MG63 (cell line): ENCODE measurements around the gene SCRN2. TPM values are rescaled to one million over a fixed set of nuclear protein-coding genes. Genes with fewer than 3 reads are reported as not detected.

Experiments
- DNase-seq: peaks from one replicate; pipeline ENCODE4 v3.0.0-alpha.2; 2020
- H3K27me3 ChIP-seq: fragments of 250-450 bp; sonication (Bioruptor Pico); 2 replicates; pipeline ENCODE4 v1.5.1; 2020; ENCODE audit warnings: mild to moderate bottlenecking, moderate library complexity
- H3K36me3 ChIP-seq: fragments of 250-450 bp; sonication (Bioruptor Pico); 2 replicates; pipeline ENCODE4 v1.5.1; 2020; ENCODE audit warnings: mild to moderate bottlenecking, moderate library complexity
- H3K4me3 ChIP-seq: fragments of 250-450 bp; sonication (Bioruptor Pico); 2 replicates; pipeline ENCODE4 v1.5.1; 2020; ENCODE audit warnings: mild to moderate bottlenecking, moderate library complexity
- H3K9me3 ChIP-seq: fragments of 250-450 bp; sonication (Bioruptor Pico); 2 replicates; pipeline ENCODE4 v1.5.1; 2020; ENCODE audit warnings: mild to moderate bottlenecking, moderate library complexity
- total RNA-seq: library from RNA; depleted of rRNA; stranded (reverse); fragments of >200 nt; shearing (Covaris generic); gene quantifications from 2 replicates; pipeline ENCODE4 v1.2.3, GENCODE V29; 2014; ENCODE audit warnings: low replicate concordance

Gene SCRN2
- total RNA-seq, 1 experiment from 2014 or later, result 45.0 TPM

DNA sequence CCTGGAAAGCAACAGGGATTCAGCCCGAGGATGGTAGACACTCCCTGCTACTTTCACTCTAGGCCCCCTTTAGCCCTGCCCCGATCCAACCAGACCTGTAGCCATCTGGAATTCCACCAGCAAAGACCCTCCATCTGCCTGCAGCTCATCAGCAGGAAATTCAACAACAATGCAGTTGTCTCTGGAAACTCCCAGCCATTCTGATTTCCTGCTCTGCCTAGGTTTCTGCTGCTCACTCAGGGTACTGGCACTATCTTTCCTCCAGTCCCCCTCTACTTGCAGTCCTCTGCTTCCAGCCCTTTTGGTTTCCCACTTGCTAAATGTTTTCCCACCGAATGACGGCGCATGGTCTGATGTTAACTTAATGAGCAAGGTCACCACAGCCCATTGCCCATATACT lies 12.5 kb upstream of the SCRN2 start:
- Histone ChIP-seq H3K27me3 (peaks cover 22% of the 10 kb centered on the region), H3K9me3 (no peaks in the 10 kb centered on the region), H3K4me3 (no peak overlapping the region), H3K36me3 (no peaks in the 10 kb centered on the region)
- no peak for DNase-seq

DNA sequence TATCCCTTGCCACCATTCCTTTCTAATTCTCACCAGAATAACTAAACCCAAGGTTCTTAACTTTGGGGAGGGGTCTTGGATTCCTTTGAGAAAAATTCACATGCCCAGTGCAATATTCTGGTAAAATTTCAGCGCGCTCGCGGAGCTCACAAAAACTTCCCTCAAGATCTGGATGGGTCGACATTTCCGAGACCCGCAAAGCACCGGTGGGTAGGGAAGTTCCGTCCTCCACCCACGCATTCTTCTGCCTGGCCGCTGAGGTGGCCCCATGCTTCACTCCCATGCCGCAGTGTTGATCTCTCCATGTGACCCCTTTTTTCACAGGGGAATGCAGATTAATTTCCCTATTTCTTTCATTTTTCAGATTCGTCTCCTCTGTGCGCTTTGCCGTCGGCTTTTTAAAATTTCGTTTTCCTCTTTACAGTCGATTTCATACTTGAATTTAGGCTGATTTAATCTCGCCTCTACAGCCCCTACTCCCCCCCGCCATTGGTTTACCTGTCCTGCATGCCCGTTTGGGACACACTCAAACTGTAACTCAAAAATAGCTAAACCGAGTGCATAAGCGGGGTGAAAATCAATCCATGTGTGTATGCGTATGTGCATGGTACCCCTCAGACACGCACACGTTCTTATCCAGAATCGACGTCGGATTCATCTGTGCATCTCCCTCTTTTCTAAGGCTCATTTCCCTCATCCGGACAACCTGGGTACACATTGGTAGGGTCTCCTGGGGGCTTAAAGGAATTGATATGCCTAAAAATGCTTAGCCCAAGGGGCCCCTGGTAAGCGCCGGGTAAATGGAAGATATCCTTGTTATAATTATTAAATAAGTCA lies 11.3 kb upstream of the SCRN2 start:
- peaks cover 22% of the 10 kb centered on the region for H3K27me3 ChIP-seq
- H3K4me3 ChIP-seq, result no peak overlapping the region
- H3K36me3 ChIP-seq, result no peaks in the 10 kb centered on the region
- no peaks in the 10 kb centered on the region for H3K9me3 ChIP-seq
- no peak for DNase-seq

DNA sequence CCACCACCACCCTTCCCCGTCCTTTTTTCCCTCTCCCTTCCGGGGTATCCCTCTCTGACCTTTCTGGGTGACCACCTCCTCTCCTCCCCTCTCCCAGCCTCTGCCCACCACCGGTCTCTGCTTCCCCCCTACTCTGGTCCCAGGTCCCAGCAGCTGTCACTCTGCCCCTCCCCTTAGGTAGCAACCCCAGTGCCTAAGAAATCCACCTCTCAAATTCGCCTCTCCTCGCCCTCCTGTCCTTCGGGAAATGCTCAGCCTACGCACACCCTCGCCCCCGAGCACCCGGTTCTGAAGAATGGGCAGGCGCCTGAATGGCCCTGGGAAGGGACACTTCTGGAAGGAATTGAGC lies 10.7 kb upstream of the SCRN2 start:
- Histone ChIP-seq H3K36me3 (no peaks in the 10 kb centered on the region), H3K27me3 (peaks cover 22% of the 10 kb centered on the region), H3K9me3 (no peaks in the 10 kb centered on the region), H3K4me3 (no peak overlapping the region)
- DNase-seq, result no peak

DNA sequence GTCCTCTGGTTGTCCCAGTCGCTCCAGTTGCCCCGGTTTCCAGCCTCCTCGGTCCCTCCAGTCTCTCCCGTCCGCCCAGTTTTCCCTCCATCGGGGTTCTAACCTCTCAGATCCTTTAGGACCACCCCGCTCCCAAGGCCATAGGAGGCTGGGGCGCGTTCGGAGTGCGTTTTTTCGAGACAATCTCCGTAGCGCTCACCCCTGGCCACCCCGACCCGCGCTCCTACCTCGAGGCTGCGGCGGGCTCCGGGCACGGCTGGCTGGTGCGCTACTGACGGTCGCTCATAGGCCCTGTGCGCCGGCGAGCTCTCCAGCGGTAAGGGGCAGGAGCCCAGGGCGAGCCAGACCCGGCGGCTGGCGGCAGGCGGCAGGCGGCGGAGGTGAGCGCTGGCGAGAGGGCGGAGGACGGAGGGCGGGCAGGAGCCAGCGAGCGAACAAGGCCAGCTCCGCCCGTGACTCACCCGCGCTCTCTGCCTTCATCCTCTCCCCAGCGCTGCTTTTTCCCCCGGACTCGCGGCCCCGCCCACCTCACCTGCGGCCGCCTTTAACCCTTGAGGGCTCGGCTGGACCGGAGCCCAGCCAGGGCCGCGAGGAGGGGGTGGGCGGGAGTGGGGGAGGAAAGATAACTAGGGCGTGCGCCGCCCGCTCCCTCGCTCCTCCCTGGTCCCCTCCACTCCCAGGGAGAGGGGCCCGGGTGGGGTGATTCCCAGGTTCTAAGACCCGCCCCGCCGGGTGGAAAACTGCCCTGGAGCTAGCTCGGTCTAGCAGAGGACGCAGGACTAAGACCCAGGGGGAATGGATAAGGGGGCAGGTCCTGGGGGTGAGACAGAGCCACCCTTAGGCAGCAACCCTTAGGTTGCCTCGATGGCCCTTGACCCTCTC lies 9.9 kb upstream of the SCRN2 start, which contains the start of gene SP6:
SP6 (minus strand) TSS at position 472 of the 882 bp plus-strand sequence. CDS start 2,734 bp downstream, outside the sequence.
- no peaks in the 10 kb centered on the region for H3K9me3 ChIP-seq
- H3K4me3 ChIP-seq, result no peak within 1 kb of the TSS
- peaks cover 22% of the 10 kb centered on the region for H3K27me3 ChIP-seq
- no peaks in the 10 kb centered on the region for H3K36me3 ChIP-seq
- DNase-seq, result no peak

DNA sequence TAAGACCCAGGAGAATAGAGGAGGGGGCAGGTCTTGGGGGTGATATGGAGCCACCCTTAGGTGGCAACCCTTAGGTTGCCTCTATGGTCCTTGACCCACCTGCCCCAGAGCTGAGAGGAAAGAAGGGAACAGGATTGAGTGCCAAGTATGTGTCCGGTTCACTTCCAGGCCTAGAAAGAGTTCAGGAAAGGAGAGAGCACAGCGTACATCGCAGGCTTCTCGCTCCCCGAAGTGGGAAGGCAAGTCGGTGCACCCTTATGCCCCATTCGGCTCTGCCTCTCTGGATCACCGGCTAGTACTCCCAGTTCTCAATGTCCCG lies 9.3 kb upstream of the SCRN2 start:
- peaks cover 22% of the 10 kb centered on the region for H3K27me3 ChIP-seq
- H3K4me3 ChIP-seq, result no peak overlapping the region
- no peaks in the 10 kb centered on the region for H3K36me3 ChIP-seq
- no peak for DNase-seq
- no peaks in the 10 kb centered on the region for H3K9me3 ChIP-seq

DNA sequence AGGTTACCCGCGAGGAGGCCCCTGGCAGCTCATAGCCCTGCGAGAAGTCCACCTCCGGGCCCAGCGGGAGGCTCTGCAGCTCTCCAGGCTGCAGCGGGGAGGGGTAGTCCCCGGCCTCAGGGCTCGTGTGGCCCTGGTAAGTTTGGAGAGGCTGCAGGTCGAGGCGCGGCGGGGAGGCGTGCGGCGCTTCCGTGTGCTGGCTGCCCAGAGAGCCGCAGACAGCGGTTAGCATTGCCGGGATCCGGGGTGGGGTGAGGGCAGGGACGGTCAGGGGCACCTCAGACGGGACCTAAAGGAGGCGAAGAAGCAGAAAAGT lies 7.1 kb upstream of the SCRN2 start:
- no peak for DNase-seq
- H3K4me3 ChIP-seq, result no peak overlapping the region
- H3K36me3 ChIP-seq, result no peaks in the 10 kb centered on the region
- peaks cover 8% of the 10 kb centered on the region for H3K27me3 ChIP-seq
- H3K9me3 ChIP-seq, result no peaks in the 10 kb centered on the region

DNA sequence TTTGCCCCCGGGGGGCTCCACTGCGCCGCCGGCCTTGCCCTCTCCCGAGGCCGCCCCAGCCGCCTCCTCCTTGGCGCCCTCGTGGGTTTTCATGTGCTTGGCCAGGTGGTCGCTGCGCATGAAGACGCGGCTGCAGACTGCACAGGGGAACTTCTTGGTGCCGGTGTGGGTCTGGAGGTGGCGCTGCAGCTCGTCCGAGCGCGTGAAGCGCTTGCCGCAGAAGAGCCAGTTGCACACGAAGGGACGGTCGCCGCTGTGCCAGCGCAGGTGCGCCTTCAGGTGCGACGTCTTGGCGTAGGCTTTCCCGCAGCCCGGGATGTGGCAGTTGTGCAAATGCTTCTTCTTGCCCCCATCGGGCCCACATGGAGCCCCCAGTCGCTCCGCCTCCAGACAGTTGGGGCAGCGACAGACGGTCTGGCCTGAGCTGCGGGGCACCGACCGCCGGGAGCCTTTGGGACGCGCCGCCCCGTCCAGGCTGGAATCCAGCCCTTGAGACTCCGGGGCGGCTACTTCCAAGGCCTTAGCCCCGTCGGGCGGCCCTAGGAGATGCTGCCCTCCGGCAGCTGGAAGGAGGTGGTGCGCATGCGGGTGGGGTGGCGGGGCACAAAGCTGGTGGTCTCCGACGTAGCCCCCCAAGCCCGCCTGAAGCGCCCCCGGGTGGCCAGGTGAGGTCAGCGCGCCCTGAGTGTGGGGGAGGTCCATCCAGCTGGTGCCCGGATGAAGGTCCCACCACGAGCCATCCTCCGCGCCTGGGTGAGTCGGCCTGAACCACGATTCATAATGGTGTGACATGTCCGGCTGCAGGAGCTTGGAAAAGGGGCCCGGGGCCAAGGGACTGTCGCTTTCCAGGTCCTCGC lies 6.5 kb upstream of the SCRN2 start:
- DNase-seq, result no peak
- H3K27me3 ChIP-seq, result peaks cover 5% of the 10 kb centered on the region; the same call in 1 of the 2 replicates

DNA sequence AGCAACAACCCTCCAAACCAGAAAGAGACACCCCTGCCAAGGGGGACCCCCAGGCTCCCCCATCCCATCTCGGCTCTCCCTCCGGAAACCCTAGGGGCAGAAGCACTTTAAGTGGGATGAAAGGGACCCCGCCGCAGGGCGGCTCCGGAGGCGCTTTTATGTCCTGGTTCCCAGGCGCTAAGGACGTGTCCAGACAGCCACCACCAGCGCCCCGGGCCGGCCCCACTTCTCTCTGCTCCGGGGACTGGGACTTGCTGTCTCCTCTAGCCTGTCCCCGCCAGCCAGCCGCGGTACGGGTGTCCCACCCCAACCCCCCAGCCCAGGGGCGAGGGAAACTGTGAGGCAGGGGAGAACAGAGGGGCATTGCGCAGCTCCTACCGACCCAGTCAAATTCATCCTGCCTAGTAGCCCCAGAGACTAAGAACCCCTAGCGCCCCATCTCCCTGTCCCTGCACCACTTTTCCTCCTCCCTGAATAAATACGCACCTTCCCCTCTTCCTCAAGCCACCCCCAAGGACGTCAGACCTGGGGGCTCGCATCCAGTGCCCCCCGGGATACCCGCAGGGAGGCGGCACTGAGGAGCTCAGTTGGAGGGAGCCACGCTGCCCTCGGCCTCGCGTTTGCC lies 5.8 kb upstream of the SCRN2 start:
- H3K36me3 ChIP-seq, result no peaks in the 10 kb centered on the region
- no peaks in the 10 kb centered on the region for H3K9me3 ChIP-seq
- no peaks in the 10 kb centered on the region; the same call in 1 of the 2 replicates for H3K27me3 ChIP-seq
- DNase-seq, result no peak
- no peak overlapping the region for H3K4me3 ChIP-seq

More for the DNA sequence above, 6.5 kb upstream of the SCRN2 start:
- Histone ChIP-seq H3K9me3 (no peaks in the 10 kb centered on the region), H3K4me3 (no peak overlapping the region), H3K36me3 (no peaks in the 10 kb centered on the region)

DNA sequence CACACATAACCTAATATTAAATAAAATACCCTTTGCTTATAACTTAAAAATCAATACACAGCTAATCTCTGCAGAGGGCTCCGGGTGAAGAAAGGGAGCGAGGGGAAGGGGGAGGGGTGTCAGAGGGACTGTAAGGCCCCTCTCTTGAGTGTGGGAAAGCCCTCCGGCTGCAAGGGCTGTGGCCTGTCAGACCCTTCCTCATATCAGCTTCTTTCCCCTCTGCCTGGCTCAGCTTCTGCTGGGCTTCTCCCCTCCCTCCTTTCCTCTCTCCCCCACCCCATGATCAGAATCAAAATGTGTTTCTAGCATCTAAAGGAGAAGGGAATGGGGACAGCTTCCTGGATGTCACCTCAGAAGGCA lies 4.6 kb upstream of the SCRN2 start:
- Histone ChIP-seq H3K27me3 (no peaks in the 10 kb centered on the region; the same call in 1 of the 2 replicates), H3K4me3 (no peak overlapping the region), H3K36me3 (no peaks in the 10 kb centered on the region), H3K9me3 (no peaks in the 10 kb centered on the region)
- no peak for DNase-seq

DNA sequence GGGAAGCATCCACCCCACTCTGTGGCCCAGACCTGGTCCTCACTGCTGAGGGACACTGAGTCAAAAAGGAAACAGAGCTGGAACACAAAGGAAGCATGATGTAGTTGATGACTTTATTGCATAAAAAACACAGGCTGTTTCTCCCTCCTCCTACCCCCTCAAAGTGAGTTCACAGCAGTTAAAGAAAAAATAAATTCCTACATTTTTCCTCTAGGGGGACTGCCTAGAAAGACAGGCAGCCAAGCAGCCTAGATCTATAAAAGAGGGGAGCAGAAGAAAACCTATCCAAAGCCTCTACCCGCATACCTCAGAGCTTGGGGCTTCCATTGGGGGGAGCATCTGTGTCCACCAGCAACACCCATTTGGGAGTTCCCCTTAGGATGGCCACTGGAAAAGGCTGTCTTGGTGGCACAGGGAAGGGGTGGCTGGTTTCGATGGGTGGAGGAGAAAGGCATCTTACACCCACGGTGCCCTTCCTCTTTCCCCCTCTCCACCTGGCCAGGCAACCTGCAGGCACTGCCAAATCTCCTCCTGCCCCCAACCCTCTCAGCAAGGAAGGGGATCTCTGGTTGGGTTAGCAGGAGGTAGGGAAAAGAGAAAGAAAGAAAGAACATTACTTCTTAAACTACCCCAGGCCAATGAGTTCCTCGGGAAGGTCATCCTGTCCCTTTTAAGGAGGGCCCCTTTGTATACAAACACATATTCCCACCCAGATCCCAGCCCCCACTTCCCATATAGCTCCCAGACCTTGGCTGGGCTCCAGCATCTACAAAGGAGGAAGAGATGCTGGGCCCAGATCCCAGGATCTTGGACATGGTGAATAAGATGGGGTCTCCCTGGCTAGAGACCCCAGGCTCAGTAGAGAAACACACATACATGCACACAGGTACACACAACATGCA lies 4.0 kb upstream of the SCRN2 start:
- Histone ChIP-seq H3K4me3 (no peak overlapping the region), H3K27me3 (no peaks in the 10 kb centered on the region; the same call in 1 of the 2 replicates), H3K9me3 (no peaks in the 10 kb centered on the region), H3K36me3 (no peaks in the 10 kb centered on the region)
- no peak for DNase-seq

DNA sequence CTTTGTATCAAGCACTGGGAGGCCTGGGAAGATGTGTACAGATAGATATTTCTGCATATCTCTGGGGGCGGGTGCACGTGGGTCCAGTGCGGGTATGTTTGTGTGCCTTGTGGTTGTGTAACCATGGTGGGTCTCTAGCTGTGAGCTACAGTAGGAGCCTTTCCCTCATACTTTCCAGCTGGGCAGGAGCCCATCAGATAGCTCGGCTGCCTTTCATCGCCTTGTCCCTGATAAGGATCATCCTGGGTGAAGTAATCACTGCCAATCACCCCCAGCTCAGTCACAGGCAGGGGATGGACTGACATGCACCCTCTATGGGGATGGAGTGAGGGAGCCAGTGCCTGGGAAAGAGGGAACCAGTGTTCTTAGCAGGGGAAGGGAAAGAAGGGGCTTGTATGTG lies 3.2 kb upstream of the SCRN2 start:
- H3K4me3 ChIP-seq, result no peak overlapping the region
- no peak for DNase-seq

DNA sequence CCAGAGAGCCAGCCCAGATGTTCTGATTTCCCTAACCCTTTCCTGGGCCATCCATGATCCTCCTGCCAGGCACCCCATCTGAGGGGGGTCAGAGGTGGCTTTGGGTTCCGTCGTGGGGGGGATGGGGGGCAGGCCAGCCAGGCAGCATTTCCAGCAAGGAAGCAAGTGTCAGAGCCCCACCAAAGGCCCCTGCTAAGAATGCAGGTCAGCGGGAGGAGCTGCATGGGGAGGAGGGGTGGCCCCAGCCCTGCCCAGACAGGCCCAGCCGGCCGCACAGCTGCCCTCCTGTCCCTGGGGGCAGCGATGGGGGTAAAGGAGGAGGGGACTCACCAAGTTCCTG lies 2.3 kb upstream of the SCRN2 start:
- Histone ChIP-seq H3K9me3 (no peaks in the 10 kb centered on the region), H3K27me3 (no peaks in the 10 kb centered on the region; the same call in 1 of the 2 replicates), H3K4me3 (no peak overlapping the region), H3K36me3 (no peaks in the 10 kb centered on the region)
- DNase-seq, result no peak

More for the DNA sequence above, 3.2 kb upstream of the SCRN2 start:
- no peaks in the 10 kb centered on the region for H3K9me3 ChIP-seq
- no peaks in the 10 kb centered on the region for H3K36me3 ChIP-seq
- no peaks in the 10 kb centered on the region; the same call in 1 of the 2 replicates for H3K27me3 ChIP-seq

DNA sequence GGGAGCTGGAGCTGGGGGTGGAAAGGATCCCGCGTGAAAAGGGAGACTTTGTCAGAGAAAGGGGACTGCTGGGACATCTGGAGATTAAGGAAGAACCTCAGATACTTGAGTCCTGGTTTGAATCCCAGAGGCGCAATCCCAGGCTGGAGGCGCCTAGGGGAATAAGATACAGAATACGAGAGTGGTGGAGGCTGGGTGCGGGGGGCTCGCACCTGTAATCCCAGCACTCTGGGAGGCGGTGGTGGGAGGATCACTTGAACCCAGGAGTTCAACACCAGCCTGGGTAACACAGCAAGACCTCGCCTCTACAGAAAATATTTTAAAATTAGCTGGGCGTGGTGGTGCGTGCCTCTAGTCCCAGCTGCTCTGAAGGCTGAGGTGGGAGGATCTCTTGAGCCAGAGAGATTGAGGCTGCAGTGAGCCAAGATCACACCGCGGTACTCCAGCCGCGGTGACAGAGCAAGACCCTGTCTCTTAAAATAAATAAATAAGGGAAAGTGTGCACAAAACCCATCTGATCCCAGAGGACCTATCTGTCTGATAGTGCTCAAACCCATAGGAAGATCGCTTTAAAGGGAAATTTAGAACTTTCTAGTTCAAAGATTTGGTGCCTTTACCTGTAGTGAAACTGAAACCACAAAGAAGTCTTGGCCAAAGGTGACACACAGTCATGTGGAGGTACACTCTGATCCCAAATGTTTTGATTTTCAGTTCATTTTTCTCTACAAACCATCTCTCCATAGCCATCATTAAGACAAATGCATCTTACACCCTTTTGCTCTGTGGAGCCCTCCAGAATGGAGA lies 617 bp upstream of the SCRN2 start:
- Histone ChIP-seq H3K36me3 (no peaks in the 10 kb centered on the region; the same call in 1 of the 2 replicates), H3K4me3 (peak overlapping the region; percentile 70), H3K27me3 (no peaks in the 10 kb centered on the region; the same call in 1 of the 2 replicates), H3K9me3 (no peaks in the 10 kb centered on the region)
- no peak for DNase-seq

DNA sequence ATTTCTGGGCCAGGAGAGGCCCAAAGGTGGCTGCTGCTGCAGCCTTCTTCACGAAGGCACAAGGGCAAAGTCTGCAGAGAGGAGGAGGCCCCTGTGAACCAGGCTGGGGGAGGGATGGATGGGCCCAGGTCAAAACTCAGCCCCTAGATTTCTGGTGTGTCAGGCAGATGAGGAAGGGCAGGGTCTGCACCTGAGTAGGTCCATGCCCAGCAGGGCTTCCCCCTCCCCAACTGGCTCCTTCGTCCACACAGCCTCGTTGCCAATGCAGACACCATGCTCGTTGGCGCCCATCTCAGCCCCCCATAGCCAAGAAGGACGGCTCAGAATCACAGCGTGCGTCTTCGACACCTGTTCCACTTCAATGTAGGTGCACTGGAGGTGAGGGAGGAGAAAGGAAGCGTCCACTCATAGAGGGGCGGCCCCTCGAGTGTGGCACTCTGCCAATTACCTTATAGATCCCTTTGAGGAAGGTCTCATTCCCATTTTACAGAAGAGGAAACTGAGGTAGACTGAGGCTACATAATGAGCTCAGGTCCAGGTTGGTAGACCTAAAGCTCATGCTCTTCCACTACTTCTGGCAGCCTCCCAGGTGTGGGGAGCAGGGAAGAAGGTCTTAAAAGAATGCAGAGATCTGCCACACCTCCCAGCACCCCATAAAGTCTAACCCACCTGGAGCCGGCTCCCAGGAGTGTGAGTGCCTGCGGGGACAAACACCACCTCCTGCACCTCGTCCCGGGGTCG lies 902 bp downstream of the SCRN2 start:
- peak overlapping the region; percentile 70 for H3K4me3 ChIP-seq
- DNase-seq, result no peak
- H3K36me3 ChIP-seq, result no peaks in the 10 kb centered on the region; the same call in 1 of the 2 replicates
- H3K9me3 ChIP-seq, result no peaks in the 10 kb centered on the region
- no peaks in the 10 kb centered on the region for H3K27me3 ChIP-seq
